ENCODE results near the gene SVIL.

GRCh38 chr10:29652192-29652591, 17.4 kb upstream of the SVIL start:
- TF ChIP-seq KDM4B (CRISPR knock-in tag; IDR thresholded peaks at IDR 0.05), result no peak
- no peak for TF ChIP-seq IKZF1 (IDR thresholded peaks at IDR 0.05)
- no peak for TF ChIP-seq TFAP4 (IDR thresholded peaks at IDR 0.05; ENCODE audit: borderline replicate concordance, low read depth)
- no peak for TF ChIP-seq ZBTB8A (CRISPR knock-in tag; IDR thresholded peaks at IDR 0.05; ENCODE audit: borderline replicate concordance, low read depth)
- no peak for TF ChIP-seq YY1 (IDR thresholded peaks at IDR 0.05; ENCODE audit: insufficient read depth, insufficient replicate concordance, low read depth, low read length)
- no peak for TF ChIP-seq ZSCAN21 (CRISPR knock-in tag; IDR thresholded peaks at IDR 0.05; ENCODE audit: borderline replicate concordance)
- no peak for TF ChIP-seq USF2 (IDR thresholded peaks at IDR 0.05; ENCODE audit: low read depth, low read length)
- TF ChIP-seq USF2 (CRISPR knock-in tag; IDR thresholded peaks at IDR 0.05; ENCODE audit: borderline replicate concordance), result no peak
- TF ChIP-seq ZNF660 (CRISPR knock-in tag; IDR thresholded peaks at IDR 0.05; ENCODE audit: borderline replicate concordance, low read depth), result no peak
- no peak for TF ChIP-seq ELF4 (CRISPR knock-in tag; IDR thresholded peaks at IDR 0.05; ENCODE audit: borderline replicate concordance)
- TF ChIP-seq CBX1 (IDR thresholded peaks at IDR 0.05; ENCODE audit: low read depth), result no peak
- TF ChIP-seq CTCF (CRISPR knock-in tag; IDR thresholded peaks at IDR 0.05), result no peak
- no peak for TF ChIP-seq SUZ12 (IDR thresholded peaks at IDR 0.05; ENCODE audit: low read depth, low read length)
- TF ChIP-seq IKZF5 (CRISPR knock-in tag; IDR thresholded peaks at IDR 0.05), result no peak
